GOT3 (cell line): ENCODE data around the gene ATP9B.

Experiments
- DNase-seq: peaks from one replicate; lab custom pipeline; 2025; ENCODE audit warnings: mixed read lengths; lab: John Stamatoyannopoulos, UW

ATP9B gene

DNA sequence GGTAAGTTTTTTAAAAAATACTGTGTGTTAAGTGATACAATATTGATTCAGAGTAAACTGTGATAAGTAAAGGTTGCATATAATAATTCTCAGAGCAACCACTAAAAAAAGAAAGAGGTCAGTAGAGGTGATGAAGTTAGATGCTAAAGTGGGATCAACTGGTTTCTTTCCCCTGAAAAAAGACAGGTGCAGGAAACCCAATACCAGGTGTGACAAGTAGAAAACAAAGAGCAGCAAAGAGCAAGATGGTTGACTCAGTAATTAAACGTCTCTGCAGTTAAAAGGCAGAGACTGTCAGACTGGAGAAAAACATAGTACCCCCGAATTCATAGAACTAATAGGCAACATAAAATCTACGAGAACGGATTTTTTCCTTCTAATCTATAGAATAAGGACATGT lies 128.3 kb downstream of the ATP9B start:
- no peak for DNase-seq

DNA sequence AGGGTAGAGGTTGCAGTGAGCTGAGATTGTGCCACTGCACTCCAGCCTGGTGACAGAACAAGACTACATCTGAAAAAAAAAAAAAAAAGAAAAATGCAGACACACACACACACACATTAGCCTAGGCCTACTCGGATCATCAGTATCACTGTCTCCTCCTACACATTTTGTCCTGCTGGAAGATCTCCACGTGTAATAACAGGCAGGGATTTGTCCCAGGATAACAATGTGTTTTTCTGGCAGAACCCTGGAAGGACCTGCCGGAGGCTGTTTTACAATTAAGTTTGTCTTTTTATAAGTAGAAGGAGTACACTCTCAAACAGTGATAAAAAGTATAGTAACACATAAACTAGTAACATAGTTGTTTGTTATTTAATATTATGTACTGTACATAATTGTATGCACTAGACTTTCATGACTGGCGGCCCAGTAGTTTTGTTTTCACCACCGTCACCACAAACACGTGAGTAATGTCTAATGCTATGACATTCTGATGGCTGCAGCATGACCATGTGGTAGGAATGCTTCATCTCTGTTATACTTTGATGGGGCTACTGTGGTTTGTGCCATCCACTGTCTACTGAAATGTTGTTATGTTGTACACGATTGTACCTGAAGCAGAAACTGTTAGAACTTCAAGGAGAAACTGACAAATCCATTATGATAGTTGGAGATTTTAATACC lies 130.6 kb downstream of the ATP9B start:
- DNase-seq, result no peak

DNA sequence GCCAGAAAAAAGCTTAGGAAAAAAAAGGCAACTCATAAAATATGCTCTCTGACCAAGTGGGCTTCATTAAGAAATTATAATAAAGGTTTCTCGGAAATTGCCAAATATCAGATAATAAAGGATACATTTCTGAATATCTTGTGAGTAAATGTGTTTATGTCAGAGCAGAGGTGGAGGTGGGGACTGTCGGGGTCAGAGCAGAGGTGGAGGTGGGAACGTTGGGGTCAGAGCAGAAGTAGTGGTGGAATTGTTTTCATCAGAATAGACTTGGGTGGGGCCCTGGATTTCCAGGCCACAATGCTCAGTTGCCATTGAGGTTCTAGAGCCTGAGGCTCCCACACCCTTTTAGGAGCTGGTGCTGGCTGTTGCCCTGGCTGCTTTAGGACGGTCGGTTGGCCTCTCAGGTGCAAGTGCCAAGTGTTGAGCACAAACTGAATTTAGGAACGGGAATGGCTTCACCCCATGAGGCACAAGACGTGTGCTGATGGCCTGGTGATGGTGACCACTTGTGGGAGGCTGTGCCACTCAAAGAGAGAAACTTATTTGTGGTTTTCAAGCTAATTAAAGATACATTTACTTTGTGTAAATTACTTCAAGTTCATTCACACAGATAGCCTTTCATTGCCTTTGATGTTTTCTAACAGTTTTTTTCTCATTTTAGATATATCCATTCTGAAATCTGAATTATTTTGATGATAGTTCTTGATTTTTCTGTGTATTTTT lies 131.5 kb downstream of the ATP9B start:
- no peak for DNase-seq

DNA sequence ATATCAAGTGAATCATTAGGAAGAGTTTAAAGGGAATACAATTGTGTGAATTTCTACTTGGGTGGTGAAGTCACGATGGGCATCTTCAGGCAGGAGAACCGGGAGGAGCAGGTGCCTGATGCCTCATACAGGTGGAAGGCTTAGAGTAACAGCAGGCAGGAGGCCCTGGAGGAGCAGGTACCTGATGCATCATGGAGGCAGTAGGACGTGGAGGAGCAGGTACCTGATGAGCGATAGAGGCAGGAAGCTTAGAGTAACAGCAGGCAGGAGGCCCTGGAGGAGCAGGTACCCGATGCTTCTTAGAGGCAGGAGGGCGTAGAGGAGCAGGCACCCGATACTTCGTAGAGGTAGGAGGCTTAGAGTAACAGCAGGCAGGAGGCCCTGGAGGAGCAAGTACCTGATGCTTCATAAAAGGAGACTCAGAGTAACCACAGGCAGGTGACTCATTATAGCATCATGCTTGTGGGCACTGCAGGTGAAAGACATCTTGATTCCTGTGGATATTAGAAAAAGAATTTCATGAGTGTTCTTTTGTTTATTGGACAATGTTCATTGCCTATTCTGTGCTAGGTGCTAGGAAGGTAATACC lies 133.9 kb downstream of the ATP9B start:
- DNase-seq, result no peak

DNA sequence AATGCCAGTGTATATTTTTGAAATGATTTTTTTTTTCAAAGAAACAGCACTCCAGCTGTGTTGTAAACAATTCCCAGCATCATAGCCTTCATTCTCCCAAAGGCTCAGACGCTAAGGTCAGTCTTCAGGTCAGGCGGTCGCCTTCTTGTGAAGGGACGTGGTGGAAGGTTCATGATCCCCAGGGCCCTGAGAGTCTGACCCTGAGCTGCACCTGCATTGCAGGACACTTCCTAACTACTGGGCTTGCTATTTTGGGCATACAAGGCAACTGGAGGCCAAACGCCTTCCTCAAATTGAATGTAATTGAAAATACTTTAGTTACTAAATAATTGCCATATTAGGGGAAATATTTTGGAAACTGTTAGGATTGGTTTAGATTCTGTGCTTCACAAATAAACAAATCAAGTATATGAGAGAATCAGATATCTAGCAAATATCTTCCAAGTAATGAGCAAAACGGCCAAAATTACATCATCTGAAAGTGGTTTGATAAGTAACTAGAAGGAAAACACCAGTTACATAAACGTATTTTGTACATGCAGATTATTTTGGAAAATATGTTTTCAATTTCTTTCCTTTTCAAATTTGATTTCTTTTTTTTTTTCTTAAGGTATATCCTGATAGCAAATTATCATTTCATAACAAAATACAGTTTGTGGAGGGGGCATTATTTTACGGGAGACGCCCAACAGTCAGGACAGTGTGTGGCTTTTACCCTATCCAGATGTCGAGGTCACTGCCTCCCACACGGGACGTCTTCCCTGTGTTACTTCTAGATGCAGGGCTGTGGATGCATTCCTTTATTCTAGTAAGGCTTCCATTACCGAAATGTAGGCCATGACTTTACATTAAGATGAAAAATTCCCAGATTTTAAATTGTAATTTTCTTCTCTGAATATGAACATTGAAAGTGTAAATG lies 136.0 kb downstream of the ATP9B start:
- no peak for DNase-seq

DNA sequence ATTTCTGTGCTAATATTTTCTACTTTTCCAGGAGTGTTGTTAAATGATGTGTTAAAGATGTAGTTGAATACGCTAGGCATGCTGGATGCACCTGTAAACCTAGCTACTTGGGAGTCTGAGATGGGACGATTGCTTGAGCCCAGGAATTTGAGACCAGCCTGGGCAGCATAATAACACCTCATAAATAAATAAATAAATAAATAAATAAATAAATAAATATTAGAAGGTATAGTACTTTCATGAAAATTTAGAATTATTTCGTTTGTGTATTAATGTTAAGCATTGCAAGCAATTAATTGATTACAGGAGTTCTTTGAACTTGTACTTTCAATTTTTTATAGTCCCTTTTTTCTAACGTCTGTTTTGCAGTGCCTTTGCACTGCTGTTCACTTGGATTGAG lies 137.2 kb downstream of the ATP9B start:
- DNase-seq, result no peak

DNA sequence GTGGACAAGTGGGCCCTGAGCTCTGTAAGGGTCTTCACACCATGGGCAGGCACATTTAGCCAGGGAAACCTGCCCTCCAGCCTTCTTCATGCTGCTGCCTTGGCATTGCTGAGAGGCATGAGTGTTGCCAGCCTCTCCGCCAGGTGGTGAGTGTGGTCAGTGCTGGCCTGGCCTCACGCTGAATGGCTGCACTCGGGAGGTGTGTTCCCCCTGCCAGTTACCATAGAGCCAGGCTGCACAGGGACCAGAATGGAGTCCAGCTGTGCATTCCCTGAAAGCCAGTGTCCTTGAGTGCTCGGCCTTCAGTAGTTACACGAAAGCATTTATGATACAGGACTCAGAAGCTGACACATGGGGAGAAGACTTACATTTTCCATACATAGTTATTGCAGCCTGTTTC lies 139.7 kb downstream of the ATP9B start:
- DNase-seq, result no peak

DNA sequence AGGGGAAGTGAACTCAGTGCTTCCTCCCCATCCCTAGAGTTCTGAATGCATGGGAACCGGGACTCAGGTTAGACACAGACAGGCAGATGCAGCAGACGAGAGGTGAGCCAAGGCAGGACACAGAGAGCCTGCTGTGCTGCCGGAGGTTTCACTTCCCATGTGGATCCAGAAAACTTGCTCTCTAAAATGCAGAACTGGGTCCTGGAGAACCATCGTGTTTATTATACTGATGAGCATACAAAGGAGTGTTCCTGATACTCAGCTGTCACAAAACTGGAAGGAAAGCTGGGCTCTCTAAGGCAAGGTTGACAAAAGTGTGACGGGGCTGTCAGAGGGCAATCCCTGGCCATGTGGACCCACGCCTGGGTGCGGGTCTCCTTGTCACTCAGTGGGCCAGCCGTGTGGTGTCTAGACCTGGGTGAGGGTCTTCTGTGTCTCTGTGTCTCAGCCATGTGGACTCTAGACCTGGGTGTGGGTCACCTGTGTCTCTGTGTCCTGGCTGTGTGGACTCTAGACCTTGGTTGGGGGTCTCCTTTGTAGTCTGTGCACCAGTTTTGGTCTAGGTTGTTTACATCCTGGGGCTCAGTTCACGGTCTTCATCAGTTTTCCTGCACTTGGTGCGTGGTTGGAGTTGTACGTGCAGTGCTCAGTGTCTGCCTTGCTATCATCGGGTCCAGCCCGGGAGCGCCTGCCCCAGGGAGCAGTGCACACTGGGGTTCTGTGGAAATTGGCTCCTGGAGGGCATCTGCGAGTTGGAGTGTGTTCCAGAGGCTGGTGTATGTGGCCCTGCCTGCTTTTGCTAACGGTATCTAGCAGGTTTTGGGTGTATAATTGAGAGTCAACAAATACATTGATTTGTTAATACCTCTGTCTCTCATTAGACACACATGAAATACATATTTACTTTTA lies 141.1 kb downstream of the ATP9B start:
- no peak for DNase-seq

DNA sequence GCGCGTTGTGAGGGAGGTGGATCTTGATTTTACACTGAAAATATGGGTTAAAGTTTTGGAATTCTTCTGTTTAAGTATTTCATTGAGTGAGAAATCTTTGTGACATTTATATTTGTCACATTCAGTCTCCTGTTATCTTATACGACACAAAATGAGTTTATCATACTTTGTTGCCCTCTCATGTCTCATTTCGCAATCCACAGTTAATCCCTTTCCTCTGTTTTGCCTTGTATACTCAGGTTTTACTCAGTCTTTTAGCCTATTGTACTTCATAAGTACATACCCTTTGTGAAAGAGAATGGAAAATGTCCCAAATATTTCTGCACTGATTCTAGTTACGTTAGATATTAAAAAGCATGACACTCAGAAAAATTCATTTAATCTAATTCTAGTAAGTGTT lies 142.7 kb downstream of the ATP9B start:
- DNase-seq, result no peak

DNA sequence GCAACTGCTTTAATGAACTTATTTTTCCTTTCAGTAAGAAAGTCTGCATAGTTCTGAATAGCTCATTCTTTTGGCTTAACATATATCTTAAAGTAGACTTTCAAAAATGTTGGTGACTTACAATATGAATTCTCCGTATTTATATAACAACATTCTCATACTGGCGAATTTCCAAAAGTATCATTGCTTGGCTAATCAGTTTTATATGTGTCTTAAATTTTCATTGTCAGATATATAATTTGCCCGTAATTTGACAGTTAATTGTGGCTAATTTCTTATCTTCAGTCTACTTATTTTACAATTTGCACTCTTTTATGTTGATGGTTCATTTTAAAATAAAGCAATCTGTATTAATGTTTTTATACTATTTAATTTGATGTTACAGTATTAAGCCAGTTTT lies 144.9 kb downstream of the ATP9B start:
- no peak for DNase-seq

DNA sequence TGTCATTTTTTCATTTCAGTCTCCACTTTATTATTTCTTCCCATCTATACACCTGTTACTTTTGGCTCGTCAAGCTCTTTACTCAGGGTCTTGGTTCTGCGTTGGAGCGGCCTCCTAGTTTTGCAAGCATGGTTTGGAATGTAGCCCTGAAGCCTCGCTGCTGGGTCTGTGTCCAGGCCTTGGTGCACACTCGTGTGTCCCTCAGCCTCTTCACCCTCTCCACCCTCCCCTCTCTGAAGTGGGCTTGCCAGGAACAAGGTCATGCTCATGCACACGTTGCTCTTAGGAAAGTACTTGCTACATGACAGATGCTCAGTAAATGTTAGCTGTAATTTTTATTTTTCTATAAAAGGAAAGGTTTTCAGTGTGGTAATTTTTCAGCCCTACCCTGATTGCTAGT lies 147.0 kb downstream of the ATP9B start:
- no peak for DNase-seq

DNA sequence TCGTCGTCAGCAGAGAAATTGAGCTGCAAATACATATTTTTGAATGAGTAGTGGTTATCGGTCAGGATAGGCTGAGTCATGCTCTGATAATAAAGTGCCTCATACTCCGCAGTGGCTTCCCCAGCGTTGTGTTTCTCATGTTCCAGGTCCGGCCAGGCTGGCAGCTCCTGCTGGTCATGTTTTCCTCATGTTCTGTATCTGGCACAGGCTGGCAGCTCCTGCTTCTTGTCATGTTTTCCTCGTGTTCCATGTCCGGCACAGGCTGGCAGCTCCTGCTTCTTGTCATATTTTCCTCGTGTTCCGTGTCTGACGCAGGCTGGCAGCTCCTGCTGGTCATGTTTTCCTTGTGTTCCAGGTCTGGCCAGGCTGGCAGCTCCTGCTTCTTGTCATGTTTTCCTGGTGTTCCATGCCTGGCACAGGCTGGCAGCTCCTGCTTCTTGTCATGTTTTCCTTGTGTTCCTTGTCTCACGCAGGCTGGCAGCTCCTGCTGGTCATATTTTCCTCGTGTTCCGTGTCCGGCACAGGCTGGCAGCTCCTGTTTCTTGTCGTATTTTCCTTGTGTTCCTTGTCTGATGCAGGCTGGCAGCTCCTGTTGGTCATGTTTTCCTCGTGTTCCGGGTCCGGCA lies 148.9 kb downstream of the ATP9B start:
- DNase-seq, result no peak

DNA sequence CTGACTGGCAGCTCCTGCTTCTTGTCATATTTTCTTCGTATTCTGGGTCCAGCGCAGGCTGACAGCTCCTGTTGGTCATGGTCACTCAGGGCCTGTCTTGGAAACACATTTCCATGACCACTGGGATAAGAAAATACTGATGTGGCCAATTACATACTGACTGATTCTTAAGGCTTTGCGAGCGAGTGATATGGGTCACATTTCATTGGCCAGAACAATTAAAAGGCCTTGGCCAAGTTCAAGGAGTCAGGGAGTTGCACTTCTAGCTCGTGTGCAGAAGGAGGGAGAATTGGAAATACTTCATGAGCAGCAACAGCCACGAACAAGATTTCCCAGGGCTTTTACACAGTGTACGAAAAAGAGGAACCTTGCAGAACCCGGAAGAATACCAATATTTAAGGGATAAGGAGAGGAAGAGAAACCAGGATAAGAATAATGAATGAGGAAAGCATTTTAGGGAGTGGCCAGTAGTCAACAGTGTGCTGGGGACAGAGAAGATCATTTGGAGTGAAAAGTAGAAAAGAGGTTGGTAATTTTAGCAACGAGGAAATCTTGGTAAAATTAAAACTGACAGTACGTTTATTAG lies 149.5 kb downstream of the ATP9B start:
- no peak for DNase-seq

DNA sequence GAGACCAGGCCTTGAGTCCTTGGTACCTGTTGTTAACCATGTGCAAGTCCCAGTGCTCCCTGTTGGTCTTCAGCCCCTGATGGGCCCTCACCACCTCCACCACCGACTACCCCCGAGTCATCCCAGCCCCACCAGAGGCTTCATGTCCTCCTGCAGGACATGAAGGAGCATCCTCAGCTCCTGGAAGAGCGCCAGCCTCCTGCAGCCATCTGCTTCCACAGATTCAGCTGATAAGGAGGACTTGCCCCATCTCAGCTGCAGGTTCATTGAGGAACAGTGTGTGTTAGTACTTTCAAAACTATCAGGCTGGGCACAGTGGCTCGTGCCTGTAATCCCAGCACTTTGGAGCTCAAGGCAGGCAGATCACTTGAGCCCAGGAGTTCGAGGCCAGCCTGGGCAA lies 151.9 kb downstream of the ATP9B start:
- no peak for DNase-seq

DNA sequence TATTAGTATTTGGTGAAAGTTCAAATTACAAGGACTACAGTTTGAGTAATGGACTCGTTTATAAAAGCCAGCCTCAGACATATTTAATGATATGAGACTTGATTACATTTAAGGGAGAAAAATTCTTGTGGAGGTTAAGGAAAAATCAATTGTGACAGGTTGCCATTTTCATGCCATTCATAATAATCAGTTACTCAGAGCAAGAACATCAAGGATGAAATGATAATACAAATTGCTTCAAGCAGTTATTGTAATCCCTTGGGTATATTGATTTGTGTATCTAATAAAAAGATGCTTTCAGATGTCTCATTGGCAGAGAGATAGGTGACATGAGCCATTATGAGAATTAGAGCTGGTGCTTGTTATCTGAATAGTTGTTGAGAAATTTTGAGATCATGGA lies 153.6 kb downstream of the ATP9B start:
- DNase-seq, result no peak

DNA sequence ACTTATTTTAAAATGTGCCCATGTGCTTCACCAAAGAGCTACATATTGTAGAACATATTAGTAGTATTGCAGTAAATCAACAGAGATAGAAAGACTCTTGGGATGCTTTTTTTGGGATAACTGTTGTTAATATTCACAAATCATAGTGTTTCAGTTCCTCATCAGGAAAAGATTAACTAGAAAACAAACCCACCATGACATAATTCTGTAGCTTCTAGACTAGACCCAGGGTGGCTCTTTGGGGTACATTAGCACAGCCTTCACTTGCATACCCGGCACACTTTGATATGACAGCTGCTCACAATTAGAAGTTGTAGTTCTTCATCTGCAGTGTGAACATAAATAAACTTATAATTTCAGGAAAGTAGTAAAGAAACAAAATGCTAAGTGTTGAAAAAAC lies 154.2 kb downstream of the ATP9B start:
- DNase-seq, result no peak

DNA sequence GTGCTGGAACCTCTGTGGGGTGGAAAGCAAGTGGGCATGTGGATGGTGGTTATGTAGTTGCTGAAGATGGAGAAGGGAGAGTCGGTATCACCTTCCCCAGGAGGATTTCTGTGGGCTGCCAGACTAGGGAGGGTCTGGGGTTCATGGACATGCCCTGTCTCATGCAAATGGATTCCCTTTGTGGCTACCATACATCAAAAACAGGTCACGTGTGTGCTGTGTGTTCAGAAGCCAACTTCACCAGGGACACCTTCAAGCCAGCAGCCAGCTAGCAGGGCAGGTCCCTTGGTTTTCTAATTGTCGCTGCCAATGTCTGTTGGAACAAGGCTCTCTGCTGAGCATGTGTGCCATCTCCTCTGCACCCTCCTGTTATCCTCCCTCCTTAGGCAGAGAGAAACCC lies 155.2 kb downstream of the ATP9B start:
- no peak for DNase-seq

DNA sequence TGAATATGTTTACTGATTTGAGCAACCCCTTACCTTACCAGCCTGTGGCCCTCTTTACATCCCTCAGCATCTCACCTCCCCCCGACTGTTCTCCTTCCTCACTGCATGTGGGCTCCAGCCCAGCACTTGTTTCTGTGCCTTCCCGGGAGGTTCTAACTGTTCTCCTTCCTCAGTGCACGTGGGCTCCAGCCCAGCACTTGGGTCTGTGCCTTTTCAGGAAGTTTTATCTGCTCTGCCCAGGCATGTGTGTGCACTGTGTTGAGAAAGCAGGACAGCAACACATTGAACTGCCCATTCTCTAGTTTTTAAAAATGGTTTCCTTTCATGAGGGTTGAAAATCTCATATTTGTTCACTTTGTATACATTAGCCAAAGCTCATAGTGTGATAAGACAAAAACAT lies 158.4 kb downstream of the ATP9B start:
- no peak for DNase-seq

DNA sequence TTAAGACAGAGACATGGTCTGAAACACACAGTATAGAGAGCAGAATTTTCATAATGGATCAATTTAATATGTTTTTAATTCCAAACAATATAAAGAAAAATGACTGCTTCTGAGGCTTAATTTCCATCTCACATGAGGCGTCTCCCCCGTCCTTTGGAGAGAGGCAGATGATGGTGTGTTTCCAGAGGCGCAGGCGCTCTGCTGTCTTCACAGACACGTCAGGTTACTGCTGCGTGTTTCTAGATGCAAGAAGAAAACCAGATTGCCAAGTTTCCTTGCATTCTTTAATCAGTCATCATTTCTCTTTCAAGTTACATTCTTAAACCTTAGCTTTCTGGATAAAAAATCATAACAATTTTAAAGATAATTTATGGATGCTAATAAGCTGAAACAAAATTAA lies 160.2 kb downstream of the ATP9B start:
- no peak for DNase-seq

DNA sequence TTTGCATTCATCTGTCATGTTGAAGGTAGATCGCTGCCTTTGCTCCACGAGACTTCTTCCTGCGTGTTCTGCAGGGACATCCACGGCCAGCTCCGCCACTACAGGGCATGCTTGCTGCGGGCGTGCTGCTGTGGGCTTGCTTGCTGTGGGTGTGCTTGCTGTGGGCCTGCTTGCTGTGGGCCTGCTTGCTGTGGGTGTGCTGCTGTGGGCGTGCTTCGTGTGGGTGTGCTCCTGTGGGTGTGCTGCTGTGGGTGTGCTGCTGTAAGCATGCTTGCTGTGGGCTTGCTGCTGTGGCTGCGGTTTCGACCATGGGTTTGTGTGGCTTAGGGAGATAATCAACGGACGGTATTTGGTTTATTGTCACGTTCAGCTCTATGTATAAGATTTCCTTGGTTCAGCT lies 165.2 kb downstream of the ATP9B start:
- no peak for DNase-seq

DNA sequence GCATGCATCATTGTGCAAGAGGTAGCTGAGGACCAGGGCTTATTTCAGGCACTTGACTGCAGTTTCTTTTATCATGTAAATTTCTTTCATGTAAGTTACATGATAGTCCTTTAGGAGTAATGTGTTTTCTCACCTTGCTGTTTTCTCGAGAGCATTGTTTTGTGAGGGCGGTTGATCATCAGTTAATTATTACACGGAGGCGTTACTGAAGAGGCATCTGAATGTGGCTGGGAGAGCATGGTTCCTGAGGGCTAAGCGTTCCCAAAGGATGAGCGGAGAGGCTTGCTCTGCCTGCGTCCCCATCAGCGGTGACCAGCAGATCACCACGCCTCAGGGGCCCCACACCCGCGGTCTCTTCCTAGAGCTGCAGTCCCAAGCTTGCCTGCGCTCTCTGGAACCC lies 170.4 kb downstream of the ATP9B start:
- DNase-seq, result no peak
